Endodermal cell (in vitro differentiated cells): ENCODE results near the gene TBC1D23. TPM values are rescaled to one million over a fixed set of nuclear protein-coding genes. Genes with fewer than 3 reads are reported as not detected.

Experiments
- DNase-seq: peaks from one replicate; pipeline ENCODE4 v3.0.0-alpha.2; 2017
- H3K27ac ChIP-seq: 2 replicates; pipeline ENCODE4 v1.5.1; 2013; ENCODE audit warnings: mild to moderate bottlenecking, low read depth, low read length, moderate library complexity
- H3K27me3 ChIP-seq: 2 replicates; pipeline ENCODE4 v1.6.1; 2013; ENCODE audit warnings: mild to moderate bottlenecking, low read length, moderate library complexity; ENCODE audit not compliant: insufficient read depth, control insufficient read depth, poor library complexity, severe bottlenecking
- H3K36me3 ChIP-seq: 2 replicates; pipeline ENCODE4 v1.7.0; 2013; ENCODE audit warnings: mild to moderate bottlenecking, low read length, moderate library complexity; ENCODE audit not compliant: control insufficient read depth, insufficient read depth
- H3K4me1 ChIP-seq: one replicate; pipeline ENCODE4 v1.7.0; 2013; ENCODE audit warnings: low read length; ENCODE audit not compliant: control insufficient read depth, insufficient read depth
- H3K4me3 ChIP-seq: 2 replicates; pipeline ENCODE4 v1.5.1; 2013; ENCODE audit warnings: mild to moderate bottlenecking, low read length, moderate library complexity
- H3K9ac ChIP-seq: 2 replicates; pipeline ENCODE4 v1.6.1; 2013; ENCODE audit warnings: mild to moderate bottlenecking, low read length, moderate library complexity; ENCODE audit not compliant: poor library complexity, severe bottlenecking; ENCODE audit errors: extremely low read depth
- H3K9me3 ChIP-seq: 2 replicates; pipeline ENCODE4 v1.6.1; 2013; ENCODE audit warnings: mild to moderate bottlenecking, low read length, moderate library complexity; ENCODE audit not compliant: control insufficient read depth
- H3K27ac Mint-ChIP-seq: 2 replicates; pipeline ENCODE4 v1.8.0; 2020; ENCODE audit warnings: mixed read lengths
- H3K27me3 Mint-ChIP-seq: 2 replicates; pipeline ENCODE4 v1.8.0; 2021; ENCODE audit warnings: mild to moderate bottlenecking, mixed read lengths; ENCODE audit not compliant: insufficient read depth
- H3K36me3 Mint-ChIP-seq: 2 replicates; pipeline ENCODE4 v1.8.0; 2020; ENCODE audit warnings: low read depth, mixed read lengths
- H3K4me1 Mint-ChIP-seq: 2 replicates; pipeline ENCODE4 v1.8.0; 2020; ENCODE audit warnings: mixed read lengths
- H3K4me3 Mint-ChIP-seq: 2 replicates; pipeline ENCODE4 v1.8.0; 2020; ENCODE audit warnings: mild to moderate bottlenecking, moderate library complexity, mixed read lengths
- H3K9me3 Mint-ChIP-seq: 2 replicates; pipeline ENCODE4 v1.8.0; 2020; ENCODE audit warnings: mild to moderate bottlenecking, mixed read lengths
- WGBS, 2 experiments: methylation state at CpG; one replicate each; pipeline versions ENCODE4 v1.1.5 to v1.1.7; 2013; ENCODE audit warnings: missing lambda C conversion rate in 2 of 2, mixed read lengths in 1 of 2; ENCODE audit not compliant: insufficient coverage in 1 of 2, insufficient read length in 1 of 2; 5-methylcytosine and 5-hydroxymethylcytosine counted together
- total RNA-seq, 2 donors: library from RNA; stranded (reverse); fragmentation: NEBNext Ultra II Directional in 1 of 2; extraction: Animal tissue kit (Norgen Biotek cat#: 25700) in 1 of 2; gene quantifications; 2 replicates in 1 of 2; 3 replicates in 1 of 2; pipeline ENCODE4 v1.2.1, GENCODE V29; 2021
- TF ChIP-seq, protein P1 (sequence below): fragments of 200-600 bp; sonication (generic); conservative IDR thresholded peaks from 2 replicates; pipeline ENCODE4 v1.5.0; 2021; ENCODE audit warnings: antibody characterized with exemption, mild to moderate bottlenecking

TBC1D23 gene
- total RNA-seq, 2 donors from 2014 or later = 30.9 to 32.0 TPM

DNA sequence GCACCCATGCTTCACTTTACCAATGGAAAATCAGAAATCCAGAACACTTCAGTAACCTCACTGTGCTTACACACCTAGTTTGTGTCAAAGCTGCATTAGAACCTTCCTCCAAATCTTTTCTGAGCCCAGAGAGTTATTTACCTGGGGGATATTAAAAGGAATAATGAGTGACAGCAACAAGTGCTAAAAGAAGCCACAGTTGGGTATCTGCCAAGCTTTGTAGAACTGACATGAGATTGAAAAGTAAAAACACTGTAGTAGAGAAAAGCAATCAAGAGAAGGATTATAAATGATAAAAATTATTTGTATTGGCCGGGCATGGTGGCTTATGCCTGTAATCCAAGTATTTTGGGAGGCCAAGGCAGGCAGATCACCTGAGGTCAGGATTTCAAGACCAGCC lies 8.8 kb upstream of the TBC1D23 start:
- Histone ChIP-seq H3K9ac (no peak overlapping the region), H3K27ac (no peak overlapping the region), H3K4me3 (no peak overlapping the region), H3K36me3 (no peaks in the 10 kb centered on the region), H3K9me3 (peaks cover 8% of the 10 kb centered on the region), H3K4me1 (no peaks in the 10 kb centered on the region), H3K27me3 (no peaks in the 10 kb centered on the region)
- peaks cover 5% of the 10 kb centered on the region for H3K9me3 Mint-ChIP-seq
- H3K27me3 Mint-ChIP-seq = no peaks in the 10 kb centered on the region
- no peak for DNase-seq
- 97% methylated on average over 1 of the region's 1 CpG; no CpG with 5 or more reads in 1 of the 2 experiments for WGBS, 2 experiments
- H3K4me3 Mint-ChIP-seq = no peak overlapping the region
- TF ChIP-seq, protein P1, sequence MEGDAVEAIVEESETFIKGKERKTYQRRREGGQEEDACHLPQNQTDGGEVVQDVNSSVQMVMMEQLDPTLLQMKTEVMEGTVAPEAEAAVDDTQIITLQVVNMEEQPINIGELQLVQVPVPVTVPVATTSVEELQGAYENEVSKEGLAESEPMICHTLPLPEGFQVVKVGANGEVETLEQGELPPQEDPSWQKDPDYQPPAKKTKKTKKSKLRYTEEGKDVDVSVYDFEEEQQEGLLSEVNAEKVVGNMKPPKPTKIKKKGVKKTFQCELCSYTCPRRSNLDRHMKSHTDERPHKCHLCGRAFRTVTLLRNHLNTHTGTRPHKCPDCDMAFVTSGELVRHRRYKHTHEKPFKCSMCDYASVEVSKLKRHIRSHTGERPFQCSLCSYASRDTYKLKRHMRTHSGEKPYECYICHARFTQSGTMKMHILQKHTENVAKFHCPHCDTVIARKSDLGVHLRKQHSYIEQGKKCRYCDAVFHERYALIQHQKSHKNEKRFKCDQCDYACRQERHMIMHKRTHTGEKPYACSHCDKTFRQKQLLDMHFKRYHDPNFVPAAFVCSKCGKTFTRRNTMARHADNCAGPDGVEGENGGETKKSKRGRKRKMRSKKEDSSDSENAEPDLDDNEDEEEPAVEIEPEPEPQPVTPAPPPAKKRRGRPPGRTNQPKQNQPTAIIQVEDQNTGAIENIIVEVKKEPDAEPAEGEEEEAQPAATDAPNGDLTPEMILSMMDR = no peak
- H3K4me1 Mint-ChIP-seq = peaks cover 2% of the 10 kb centered on the region
- H3K36me3 Mint-ChIP-seq = peaks cover 3% of the 10 kb centered on the region
- H3K27ac Mint-ChIP-seq = no peak overlapping the region

DNA sequence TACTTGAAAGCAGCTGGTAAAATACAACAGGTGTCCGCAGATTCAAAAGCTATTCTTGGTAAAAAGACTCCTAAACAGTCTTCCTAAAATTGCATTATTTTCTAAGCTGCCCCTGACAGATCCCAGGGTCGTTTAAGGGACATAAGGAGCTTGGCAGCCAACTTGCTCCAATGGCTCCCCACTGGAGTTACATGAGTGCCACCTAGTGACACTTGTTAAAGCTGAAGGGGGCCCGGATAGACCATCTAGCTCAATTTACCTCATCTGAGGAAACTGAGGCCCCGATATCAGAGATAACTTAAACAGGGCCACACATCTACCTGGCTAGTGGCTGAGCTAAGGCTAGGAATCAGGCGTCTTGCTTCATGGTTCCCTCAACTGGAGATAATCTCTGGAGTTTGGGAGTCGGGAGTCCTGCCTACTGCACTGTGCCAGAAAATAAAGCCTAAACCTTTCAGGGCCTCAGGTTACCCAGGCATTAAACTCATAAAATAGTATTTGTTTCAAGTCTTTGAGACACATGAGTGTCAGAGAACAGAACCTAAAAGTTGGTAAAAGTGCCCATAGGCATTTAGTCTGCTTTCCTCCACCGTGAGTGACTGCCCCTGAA lies 6.5 kb upstream of the TBC1D23 start:
- H3K9me3 Mint-ChIP-seq = peaks cover 5% of the 10 kb centered on the region
- H3K4me3 ChIP-seq = no peak overlapping the region
- H3K4me1 ChIP-seq = peaks cover 3% of the 10 kb centered on the region
- H3K4me3 Mint-ChIP-seq = no peak overlapping the region
- H3K9ac ChIP-seq = no peak overlapping the region
- TF ChIP-seq, protein P1 = peak; percentile 87
- H3K9me3 ChIP-seq = peaks cover 5% of the 10 kb centered on the region
- no peak overlapping the region for H3K27ac Mint-ChIP-seq
- H3K4me1 Mint-ChIP-seq = peaks cover 8% of the 10 kb centered on the region
- H3K36me3 ChIP-seq = no peaks in the 10 kb centered on the region
- no peak overlapping the region for H3K27ac ChIP-seq
- H3K27me3 Mint-ChIP-seq = no peaks in the 10 kb centered on the region
- H3K27me3 ChIP-seq = no peaks in the 10 kb centered on the region
- DNase-seq = peak; percentile 79
- 42 to 46% methylated on average over 6 to 7 of the region's 7 CpGs for WGBS, 2 experiments
- peaks cover 3% of the 10 kb centered on the region for H3K36me3 Mint-ChIP-seq

DNA sequence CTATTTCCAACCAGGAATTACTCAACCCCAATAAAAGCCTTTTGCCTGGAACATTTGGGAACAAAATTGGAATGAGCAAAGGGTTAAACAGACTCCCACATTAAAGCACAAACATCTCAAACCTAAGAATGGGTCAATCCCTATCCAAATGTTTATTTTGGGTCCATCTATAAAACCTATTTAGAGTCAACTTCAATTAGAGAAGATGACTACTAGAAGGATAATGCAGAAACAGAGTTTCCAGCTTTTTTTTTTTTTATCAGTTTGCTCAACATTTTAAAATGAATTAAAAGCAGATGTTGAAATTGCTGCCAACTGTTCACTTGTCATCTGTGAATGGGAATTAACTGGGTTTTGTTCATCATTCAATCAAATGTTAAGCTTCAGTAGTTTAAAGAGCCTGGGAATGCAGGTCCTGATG lies 4.1 kb upstream of the TBC1D23 start:
- Mint-ChIP-seq H3K36me3 (no peaks in the 10 kb centered on the region), H3K4me3 (no peak overlapping the region), H3K9me3 (no peaks in the 10 kb centered on the region), H3K4me1 (peaks cover 14% of the 10 kb centered on the region), H3K27ac (no peak overlapping the region), H3K27me3 (no peaks in the 10 kb centered on the region)
- no peaks in the 10 kb centered on the region for H3K9me3 ChIP-seq
- no peaks in the 10 kb centered on the region for H3K36me3 ChIP-seq
- no peak overlapping the region for H3K4me3 ChIP-seq
- no peak for DNase-seq
- H3K4me1 ChIP-seq = peaks cover 3% of the 10 kb centered on the region
- H3K27me3 ChIP-seq = no peaks in the 10 kb centered on the region
- TF ChIP-seq, protein P1 = no peak
- no peak overlapping the region for H3K27ac ChIP-seq
- H3K9ac ChIP-seq = no peak overlapping the region
